Spleen (tissue), 7 donors: ENCODE results near the gene BAZ1B.

Experiments
- POLR2AphosphoS5 ChIP-seq, 3 donors: sonication (generic); formaldehyde crosslinking; IDR thresholded peaks; one replicate each; pipeline ENCODE4 v1.5.1; 2017; ENCODE audit warnings: antibody characterized with exemption in 3 of 3
- TF ChIP-seq, protein P1 (sequence below), 11 experiments: fragments of 200-600 bp in 7 of 11; fragments of 450-650 bp in 4 of 11; sonication (generic) in 4 of 11; IDR thresholded peaks in 8 of 11; conservative IDR thresholded peaks in 3 of 11; 1 replicate in 7 of 11; 2 replicates in 4 of 11; pipeline versions ENCODE4 v1.4.0 to v1.8.0; 2016 to 2021; ENCODE audit warnings: antibody characterized with exemption in 11 of 11, inconsistent platforms in 4 of 11, mild to moderate bottlenecking in 1 of 11
- donor health status: DM: no; HTN: no; CAD: no; lungs with moderate emphysema.
- donor health status: DM: no; HTN: no; CAD: no.
- donor health status: DM: no; HTN: no; CAD: no.

DNA sequence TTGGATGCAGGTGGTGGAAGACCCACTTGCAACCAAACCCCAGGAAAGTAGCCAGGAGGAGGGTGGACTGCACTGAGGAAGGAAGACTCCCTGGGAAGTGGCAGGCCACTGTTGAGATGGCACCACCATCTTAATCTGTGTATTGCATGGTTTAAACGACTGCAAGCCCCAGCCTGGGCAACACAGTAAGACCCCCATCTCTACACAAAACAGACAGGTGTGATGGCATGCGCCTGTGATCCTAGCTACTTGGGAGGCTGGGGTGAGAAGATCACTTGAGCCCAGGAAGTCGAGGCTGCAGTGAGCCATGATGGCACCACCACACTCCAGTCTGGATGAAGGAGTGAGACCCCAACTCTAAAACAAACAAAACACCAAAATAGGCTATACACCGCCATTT, 45.0 kb upstream of the BAZ1B start:
- TF ChIP-seq, protein P1, sequence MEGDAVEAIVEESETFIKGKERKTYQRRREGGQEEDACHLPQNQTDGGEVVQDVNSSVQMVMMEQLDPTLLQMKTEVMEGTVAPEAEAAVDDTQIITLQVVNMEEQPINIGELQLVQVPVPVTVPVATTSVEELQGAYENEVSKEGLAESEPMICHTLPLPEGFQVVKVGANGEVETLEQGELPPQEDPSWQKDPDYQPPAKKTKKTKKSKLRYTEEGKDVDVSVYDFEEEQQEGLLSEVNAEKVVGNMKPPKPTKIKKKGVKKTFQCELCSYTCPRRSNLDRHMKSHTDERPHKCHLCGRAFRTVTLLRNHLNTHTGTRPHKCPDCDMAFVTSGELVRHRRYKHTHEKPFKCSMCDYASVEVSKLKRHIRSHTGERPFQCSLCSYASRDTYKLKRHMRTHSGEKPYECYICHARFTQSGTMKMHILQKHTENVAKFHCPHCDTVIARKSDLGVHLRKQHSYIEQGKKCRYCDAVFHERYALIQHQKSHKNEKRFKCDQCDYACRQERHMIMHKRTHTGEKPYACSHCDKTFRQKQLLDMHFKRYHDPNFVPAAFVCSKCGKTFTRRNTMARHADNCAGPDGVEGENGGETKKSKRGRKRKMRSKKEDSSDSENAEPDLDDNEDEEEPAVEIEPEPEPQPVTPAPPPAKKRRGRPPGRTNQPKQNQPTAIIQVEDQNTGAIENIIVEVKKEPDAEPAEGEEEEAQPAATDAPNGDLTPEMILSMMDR (IDR thresholded peaks at IDR 0.05 in 8 of 11, conservative IDR thresholded peaks at IDR 0.05 in 3 of 11): no peak
- TF ChIP-seq POLR2AphosphoS5 (IDR thresholded peaks at IDR 0.05): no peak
